HG03439 (cell line): ENCODE results near the gene AFF3.
A peak's percentile ranks its signal among the peaks of the same experiment; 100 is the strongest.
"Not testable (repeated sequence)": the region's sequence is repeated elsewhere in the genome, so short reads cannot be mapped to it uniquely, and the experiment has no call there.

Source experiments
- ATAC-seq: cut with Tn5 transposase; IDR thresholded peaks from one replicate; pipeline ENCODE4 v1.9.1; 2021; ENCODE audit warnings: mild to moderate bottlenecking, moderate library complexity; ENCODE audit not compliant: unreplicated experiment

The AFF3 gene

GRCh38 chr2:100142393-100142792 lies at the start of gene AFF3:
Gene AFF3 (minus strand): TSS chr2:100142590. CDS start chr2:100104454, 38,136 bp downstream.
- peak; percentile 98 for ATAC-seq

- no peak for ATAC-seq
Observed at GRCh38 chr2:100189387-100189786, 47.0 kb upstream of the AFF3 start.

GRCh38 chr2:100188326-100188725 lies 45.9 kb upstream of the AFF3 start:
- no peak for ATAC-seq

- ATAC-seq = no peak
Observed at GRCh38 chr2:100186126-100186525, 43.7 kb upstream of the AFF3 start.

GRCh38 chr2:100185516-100185915 lies 43.1 kb upstream of the AFF3 start:
- ATAC-seq = no peak

- ATAC-seq = no peak
Observed at GRCh38 chr2:100185105-100185504, 42.7 kb upstream of the AFF3 start.

GRCh38 chr2:100184055-100184737 lies 41.8 kb upstream of the AFF3 start:
- ATAC-seq = no peak

GRCh38 chr2:100182494-100183361 lies 40.3 kb upstream of the AFF3 start:
- no peak for ATAC-seq

- ATAC-seq = no peak
Observed at GRCh38 chr2:100180503-100180902, 38.1 kb upstream of the AFF3 start.

- ATAC-seq = no peak
Observed at GRCh38 chr2:100179806-100180205, 37.4 kb upstream of the AFF3 start.

GRCh38 chr2:100178864-100179263 lies 36.5 kb upstream of the AFF3 start:
- no peak for ATAC-seq

- no peak for ATAC-seq
Observed at GRCh38 chr2:100178085-100178788, 35.8 kb upstream of the AFF3 start.

GRCh38 chr2:100176925-100177324 lies 34.5 kb upstream of the AFF3 start:
- no peak for ATAC-seq

- no peak for ATAC-seq
Observed at GRCh38 chr2:100174026-100174431, 31.6 kb upstream of the AFF3 start.

GRCh38 chr2:100166701-100167100 lies 24.3 kb upstream of the AFF3 start:
- ATAC-seq = no peak

GRCh38 chr2:100163605-100164004 lies 21.2 kb upstream of the AFF3 start:
- ATAC-seq = no peak

GRCh38 chr2:100161945-100162620 lies 19.7 kb upstream of the AFF3 start:
- ATAC-seq = no peak

GRCh38 chr2:100160396-100160795 lies 18.0 kb upstream of the AFF3 start:
- no peak for ATAC-seq

GRCh38 chr2:100151832-100152231 lies 9.4 kb upstream of the AFF3 start:
- not testable (repeated sequence) for ATAC-seq

- no peak for ATAC-seq
Observed at GRCh38 chr2:100151310-100151709, 8.9 kb upstream of the AFF3 start.

GRCh38 chr2:100148883-100149282 lies 6.5 kb upstream of the AFF3 start:
- no peak for ATAC-seq
